GM12878 (cell line): ENCODE measurements around the gene SYTL1. TPM values are rescaled to one million over a fixed set of nuclear protein-coding genes. Genes with fewer than 3 reads are reported as not detected.

Experiments
- ATAC-seq: fragments of 200-7000 bp; cut with Tn5 transposase; 3 replicates; pipeline ENCODE4 v1.9.1; 2020; ENCODE audit warnings: mild to moderate bottlenecking, moderate library complexity
- BruUV-seq: library from RNA; stranded (reverse); fragments of 400-500 nt; replicated peaks from 2 replicates; lab custom pipeline; 2021; lab: Mats Ljungman, UMichigan
- CTCF ChIA-PET: fragments of 300-600 bp; sonication (Branson Sonifier 250); formaldehyde crosslinking; extraction: SDS; loops from one replicate; lab custom pipeline; 2021; ENCODE audit warnings: inconsistent platforms; lab: Yijun Ruan, JAX
- POLR2A ChIA-PET: fragments of 350-600 bp; formaldehyde crosslinking; extraction: SDS; loops from one replicate; lab custom pipeline; 2021; ENCODE audit warnings: inconsistent platforms; lab: Charles Lee
- RAD21 ChIA-PET: fragments of 300-600 bp; sonication (Branson Sonifier 250); formaldehyde crosslinking; loops from one replicate; lab custom pipeline; 2023; ENCODE audit warnings: antibody characterized with exemption; ENCODE audit not compliant: unreplicated experiment; lab: Charles Lee
- SMC1A ChIA-PET: fragments of 300-600 bp; sonication (Branson Sonifier 250); formaldehyde crosslinking; loops from one replicate; lab custom pipeline; 2023; ENCODE audit not compliant: unreplicated experiment, uncharacterized antibody; lab: Charles Lee
- DNase-seq: peaks from one replicate; pipeline ENCODE4 v3.0.0-alpha.2; 2011; ENCODE audit warnings: low read depth, low spot score
- FAIRE-seq: peaks from 3 replicates; lab custom pipeline; 2011; peaks lifted over from hg19 to GRCh38; lab: Jason Lieb, UNC
- H2AFZ ChIP-seq: 2 replicates; pipeline ENCODE4 v1.6.0; 2011; ENCODE audit warnings: low read depth, low read length, control low read depth; ENCODE audit not compliant: control insufficient read depth
- H3K27ac ChIP-seq: 2 replicates; pipeline ENCODE4 v1.5.1; 2011; ENCODE audit warnings: control low read depth; ENCODE audit not compliant: control insufficient read depth, insufficient read depth
- H3K27me3 ChIP-seq, 2 experiments: replicated peaks in 1 of 2; 2 replicates each; pipeline versions ENCODE4 v1.6.0 to v1.6.1; 2011; ENCODE audit warnings: low read length in 1 of 2; ENCODE audit not compliant: control insufficient read depth in 2 of 2, insufficient read depth in 2 of 2
- H3K36me3 ChIP-seq, 2 experiments: 2 replicates each; pipeline ENCODE4 v1.5.1; 2011; ENCODE audit warnings: low read length in 1 of 2; ENCODE audit not compliant: control insufficient read depth in 2 of 2, insufficient read depth in 2 of 2
- H3K4me1 ChIP-seq: 2 replicates; pipeline ENCODE4 v1.6.1; 2011; ENCODE audit warnings: mild to moderate bottlenecking, low read length, moderate library complexity, mixed read lengths; ENCODE audit not compliant: control insufficient read depth, insufficient read depth
- H3K4me2 ChIP-seq: 2 replicates; pipeline ENCODE4 v1.6.0; 2011; ENCODE audit warnings: control low read depth; ENCODE audit not compliant: control insufficient read depth, insufficient read depth
- H3K4me3 ChIP-seq: fragments of 200-600 bp; sonication (generic); 2 replicates; pipeline ENCODE4 v1.5.1; 2016
- H3K79me2 ChIP-seq: 2 replicates; pipeline ENCODE4 v1.6.0; 2011; ENCODE audit warnings: low read length; ENCODE audit not compliant: control insufficient read depth, insufficient read depth
- H3K9ac ChIP-seq: 2 replicates; pipeline ENCODE4 v1.8.0; 2011; ENCODE audit warnings: low read length, control low read depth, mixed read lengths; ENCODE audit not compliant: control insufficient read depth, insufficient read depth
- H3K9me3 ChIP-seq: replicated peaks from 3 replicates; pipeline ENCODE4 v1.5.1; 2011; ENCODE audit warnings: mild to moderate bottlenecking, low read length; ENCODE audit not compliant: control insufficient read depth, insufficient read depth
- H4K20me1 ChIP-seq: 2 replicates; pipeline ENCODE4 v1.6.0; 2011; ENCODE audit not compliant: control insufficient read depth, insufficient read depth
- CHD1 ChIP-seq: IDR thresholded peaks from 2 replicates; pipeline ENCODE4 v1.6.1; 2012; ENCODE audit warnings: low read depth, low read length, improper control_type of control experiment
- CREM ChIP-seq: IDR thresholded peaks from 2 replicates; pipeline ENCODE4 v1.6.1; 2014; ENCODE audit warnings: antibody characterized with exemption, low read depth
- NBN ChIP-seq: fragments of 450-650 bp; IDR thresholded peaks from 2 replicates; pipeline ENCODE4 v1.6.1; 2016
- POLR2A ChIP-seq: IDR thresholded peaks from 2 replicates; pipeline ENCODE4 v1.6.1; 2011; ENCODE audit warnings: low read depth, mild to moderate bottlenecking, low read length
- POLR2AphosphoS2 ChIP-seq: IDR thresholded peaks from 2 replicates; pipeline ENCODE4 v1.6.1; 2011; ENCODE audit warnings: low read depth, mild to moderate bottlenecking, low read length, improper control_type of control experiment, moderate library complexity
- SMAD5 ChIP-seq: IDR thresholded peaks from 2 replicates; pipeline ENCODE4 v1.6.1; 2016; ENCODE audit warnings: antibody characterized with exemption, low read depth
- TCF3 ChIP-seq: IDR thresholded peaks from 2 replicates; pipeline ENCODE4 v1.6.1; 2012; ENCODE audit warnings: low read depth, mild to moderate bottlenecking, low read length, borderline replicate concordance; ENCODE audit not compliant: insufficient read depth
- ZBED1 ChIP-seq: IDR thresholded peaks from 2 replicates; pipeline ENCODE4 v1.6.1; 2016; ENCODE audit warnings: borderline replicate concordance
- WGBS: methylation state at CpG from one replicate; pipeline ENCODE4 v1.1.6; 2016; ENCODE audit warnings: low lambda C conversion rate; ENCODE audit not compliant: insufficient replicate concordance, insufficient coverage; ENCODE audit errors: missing lambda C conversion rate; 5-methylcytosine and 5-hydroxymethylcytosine counted together
- in situ Hi-C: fragments of 300-500 bp; cut with MboI; formaldehyde crosslinking; loops from 9 replicates; pipeline ENCODE4 v1.14.3; 2018; ENCODE audit warnings: mixed read lengths
- intact Hi-C: fragments of 100-400 bp; cut with micrococcal nuclease; formaldehyde crosslinking; loops from one replicate; pipeline ENCODE4 v1.14.2; 2022; ENCODE audit not compliant: unreplicated experiment
- polyA plus RNA-seq, 11 experiments: library from polyadenylated mRNA; depleted of rRNA in 4 of 11; unstranded in 6 of 11; stranded (reverse) in 5 of 11; fragments of >200 nt; fragmentation: Nextera tagmentation in 4 of 11; fragmentation: Illumina TruSeq in 1 of 11; extraction: Ambion mirVana in 4 of 11; extraction: Trizol in 1 of 11; gene quantifications; 1 replicate in 1 of 11; 2 replicates in 10 of 11; pipeline versions ENCODE4 v1.2.1 to v1.2.3, GENCODE V29; 2011 to 2016; ENCODE audit warnings: inconsistent platforms in 2 of 11, missing spikeins in 2 of 11, low read depth in 1 of 11
- total RNA-seq, 4 experiments: library from RNA; depleted of rRNA in 3 of 4; stranded (reverse); fragments of >200 nt in 3 of 4; fragmentation: Illumina TruSeq in 1 of 4; extraction: Trizol in 1 of 4; gene quantifications; 2 replicates each; pipeline versions ENCODE4 v1.2.1 to v1.2.3, GENCODE V29; 2013 to 2021
- TF ChIP-seq, protein P1 (sequence below): IDR thresholded peaks from 2 replicates; pipeline ENCODE4 v1.6.1; 2011; ENCODE audit warnings: low read depth, low read length, improper control_type of control experiment, borderline replicate concordance
- TF ChIP-seq, protein P2 (sequence below): fragments of 450-650 bp; IDR thresholded peaks from 2 replicates; pipeline ENCODE4 v1.6.1; 2017; ENCODE audit warnings: mild to moderate bottlenecking, low read depth, inconsistent platforms; ENCODE audit not compliant: poor library complexity, severe bottlenecking
- TF ChIP-seq, protein P3 (sequence below): fragments of 150-350 bp; IDR thresholded peaks from 2 replicates; pipeline ENCODE4 v1.6.1; 2016; ENCODE audit warnings: low read depth, low read length
- TF ChIP-seq, protein P4 (sequence below): IDR thresholded peaks from 2 replicates; pipeline ENCODE4 v1.6.1; 2011; ENCODE audit warnings: borderline replicate concordance, low read depth, mild to moderate bottlenecking, moderate library complexity, mixed read lengths, low read length; ENCODE audit not compliant: insufficient read depth; ENCODE audit errors: extremely low read length

SYTL1 gene
- total and polyA plus RNA-seq, 10 of the 15 experiments (the other 5 are each of a cell fraction or from before 2014, with no cell fraction given): 0.72 to 45.6 (median 14.8) TPM

DNA sequence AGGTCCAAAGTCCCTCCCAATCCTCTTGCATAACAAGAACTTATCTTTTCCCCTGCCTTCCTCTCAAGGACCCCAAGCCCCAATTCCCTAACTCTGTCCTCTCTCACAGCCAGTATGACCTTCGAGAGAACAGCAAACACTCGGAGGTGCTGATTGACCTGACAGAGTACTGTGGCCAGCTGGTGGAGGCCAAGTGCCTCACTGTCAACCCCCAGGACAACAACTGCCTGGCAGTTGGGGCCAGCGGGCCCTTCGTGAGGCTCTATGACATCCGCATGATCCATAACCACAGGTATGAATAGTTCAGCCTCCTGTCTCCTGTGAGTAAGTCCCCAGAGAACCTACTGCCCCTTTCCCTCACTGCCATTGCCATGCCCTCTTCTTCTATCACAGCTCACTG is 49.7 kb upstream of the SYTL1 start:
- no peaks in the 10 kb centered on the region for H3K27me3 ChIP-seq
- POLR2A ChIA-PET: no interaction called here
- no peak overlapping the region for H3K4me2 ChIP-seq
- RAD21 ChIA-PET: interaction anchor here (1.3 kb wide), 2 partner anchors 103 to 190 kb away, joined by 3 to 4 read pairs; no protein-coding TSS in a partner anchor
- 99% methylated on average over 5 of the region's 5 CpGs for WGBS
- no peak overlapping the region for H3K4me3 ChIP-seq
- CTCF ChIA-PET: interaction anchor here (0.6 to 13.1 kb wide), 5 partner anchors 9 to 371 kb away, joined by 3 to 265 read pairs (median 4); no protein-coding TSS in a partner anchor
- no peak overlapping the region for H3K27ac ChIP-seq
- no peak overlapping the region for H2AFZ ChIP-seq
- H3K36me3 ChIP-seq: peaks cover 3 to 7% of the 10 kb centered on the region in 2 experiments; a peak in 3 of 4 replicates
- TF ChIP-seq POLR2AphosphoS2 (no peak), POLR2A (no peak), TCF3 (no peak), ZBED1 (no peak), NBN (no peak), SMAD5 (no peak), CHD1 (no peak), CREM (no peak)
- TF ChIP-seq, protein P1, sequence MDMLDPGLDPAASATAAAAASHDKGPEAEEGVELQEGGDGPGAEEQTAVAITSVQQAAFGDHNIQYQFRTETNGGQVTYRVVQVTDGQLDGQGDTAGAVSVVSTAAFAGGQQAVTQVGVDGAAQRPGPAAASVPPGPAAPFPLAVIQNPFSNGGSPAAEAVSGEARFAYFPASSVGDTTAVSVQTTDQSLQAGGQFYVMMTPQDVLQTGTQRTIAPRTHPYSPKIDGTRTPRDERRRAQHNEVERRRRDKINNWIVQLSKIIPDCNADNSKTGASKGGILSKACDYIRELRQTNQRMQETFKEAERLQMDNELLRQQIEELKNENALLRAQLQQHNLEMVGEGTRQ: no peak
- TF ChIP-seq, protein P2, sequence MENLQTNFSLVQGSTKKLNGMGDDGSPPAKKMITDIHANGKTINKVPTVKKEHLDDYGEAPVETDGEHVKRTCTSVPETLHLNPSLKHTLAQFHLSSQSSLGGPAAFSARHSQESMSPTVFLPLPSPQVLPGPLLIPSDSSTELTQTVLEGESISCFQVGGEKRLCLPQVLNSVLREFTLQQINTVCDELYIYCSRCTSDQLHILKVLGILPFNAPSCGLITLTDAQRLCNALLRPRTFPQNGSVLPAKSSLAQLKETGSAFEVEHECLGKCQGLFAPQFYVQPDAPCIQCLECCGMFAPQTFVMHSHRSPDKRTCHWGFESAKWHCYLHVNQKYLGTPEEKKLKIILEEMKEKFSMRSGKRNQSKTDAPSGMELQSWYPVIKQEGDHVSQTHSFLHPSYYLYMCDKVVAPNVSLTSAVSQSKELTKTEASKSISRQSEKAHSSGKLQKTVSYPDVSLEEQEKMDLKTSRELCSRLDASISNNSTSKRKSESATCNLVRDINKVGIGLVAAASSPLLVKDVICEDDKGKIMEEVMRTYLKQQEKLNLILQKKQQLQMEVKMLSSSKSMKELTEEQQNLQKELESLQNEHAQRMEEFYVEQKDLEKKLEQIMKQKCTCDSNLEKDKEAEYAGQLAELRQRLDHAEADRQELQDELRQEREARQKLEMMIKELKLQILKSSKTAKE: no peak
- TF ChIP-seq, protein P3, sequence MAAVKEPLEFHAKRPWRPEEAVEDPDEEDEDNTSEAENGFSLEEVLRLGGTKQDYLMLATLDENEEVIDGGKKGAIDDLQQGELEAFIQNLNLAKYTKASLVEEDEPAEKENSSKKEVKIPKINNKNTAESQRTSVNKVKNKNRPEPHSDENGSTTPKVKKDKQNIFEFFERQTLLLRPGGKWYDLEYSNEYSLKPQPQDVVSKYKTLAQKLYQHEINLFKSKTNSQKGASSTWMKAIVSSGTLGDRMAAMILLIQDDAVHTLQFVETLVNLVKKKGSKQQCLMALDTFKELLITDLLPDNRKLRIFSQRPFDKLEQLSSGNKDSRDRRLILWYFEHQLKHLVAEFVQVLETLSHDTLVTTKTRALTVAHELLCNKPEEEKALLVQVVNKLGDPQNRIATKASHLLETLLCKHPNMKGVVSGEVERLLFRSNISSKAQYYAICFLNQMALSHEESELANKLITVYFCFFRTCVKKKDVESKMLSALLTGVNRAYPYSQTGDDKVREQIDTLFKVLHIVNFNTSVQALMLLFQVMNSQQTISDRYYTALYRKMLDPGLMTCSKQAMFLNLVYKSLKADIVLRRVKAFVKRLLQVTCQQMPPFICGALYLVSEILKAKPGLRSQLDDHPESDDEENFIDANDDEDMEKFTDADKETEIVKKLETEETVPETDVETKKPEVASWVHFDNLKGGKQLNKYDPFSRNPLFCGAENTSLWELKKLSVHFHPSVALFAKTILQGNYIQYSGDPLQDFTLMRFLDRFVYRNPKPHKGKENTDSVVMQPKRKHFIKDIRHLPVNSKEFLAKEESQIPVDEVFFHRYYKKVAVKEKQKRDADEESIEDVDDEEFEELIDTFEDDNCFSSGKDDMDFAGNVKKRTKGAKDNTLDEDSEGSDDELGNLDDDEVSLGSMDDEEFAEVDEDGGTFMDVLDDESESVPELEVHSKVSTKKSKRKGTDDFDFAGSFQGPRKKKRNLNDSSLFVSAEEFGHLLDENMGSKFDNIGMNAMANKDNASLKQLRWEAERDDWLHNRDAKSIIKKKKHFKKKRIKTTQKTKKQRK: no peak
- TF ChIP-seq, protein P4, sequence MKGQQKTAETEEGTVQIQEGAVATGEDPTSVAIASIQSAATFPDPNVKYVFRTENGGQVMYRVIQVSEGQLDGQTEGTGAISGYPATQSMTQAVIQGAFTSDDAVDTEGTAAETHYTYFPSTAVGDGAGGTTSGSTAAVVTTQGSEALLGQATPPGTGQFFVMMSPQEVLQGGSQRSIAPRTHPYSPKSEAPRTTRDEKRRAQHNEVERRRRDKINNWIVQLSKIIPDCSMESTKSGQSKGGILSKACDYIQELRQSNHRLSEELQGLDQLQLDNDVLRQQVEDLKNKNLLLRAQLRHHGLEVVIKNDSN: no peak
- in situ Hi-C loops: no loop called here
- no peaks in the 10 kb centered on the region for H3K9me3 ChIP-seq
- intact Hi-C loops: no loop called here
- FAIRE-seq: no peak
- BruUV-seq: no TSS peak
- H3K9ac ChIP-seq: no peak overlapping the region
- no peaks in the 10 kb centered on the region for H3K79me2 ChIP-seq
- ATAC-seq: no peak
- no peaks in the 10 kb centered on the region for H4K20me1 ChIP-seq
- SMC1A ChIA-PET: interaction anchor here (0.6 kb wide), 1 partner anchor 10 kb away, joined by 3 read pairs; no protein-coding TSS in a partner anchor
- DNase-seq: no peak
- H3K4me1 ChIP-seq: no peaks in the 10 kb centered on the region
